ENCODE results near the gene SIGLEC1.

Gene SIGLEC1

GRCh38 chr20:3744037-3744436, 31.6 kb upstream of the SIGLEC1 start:
- DNase-seq, result no peak

GRCh38 chr20:3743251-3743650, 30.9 kb upstream of the SIGLEC1 start:
- no peak for DNase-seq

GRCh38 chr20:3741836-3742458, 29.5 kb upstream of the SIGLEC1 start:
- DNase-seq, result no peak

- DNase-seq, result no peak
Observed at GRCh38 chr20:3740615-3741301, 28.4 kb upstream of the SIGLEC1 start.

GRCh38 chr20:3739926-3740451, 27.6 kb upstream of the SIGLEC1 start:
- no peak for DNase-seq

GRCh38 chr20:3739054-3739925, 26.9 kb upstream of the SIGLEC1 start:
- DNase-seq, result no peak

DNA sequence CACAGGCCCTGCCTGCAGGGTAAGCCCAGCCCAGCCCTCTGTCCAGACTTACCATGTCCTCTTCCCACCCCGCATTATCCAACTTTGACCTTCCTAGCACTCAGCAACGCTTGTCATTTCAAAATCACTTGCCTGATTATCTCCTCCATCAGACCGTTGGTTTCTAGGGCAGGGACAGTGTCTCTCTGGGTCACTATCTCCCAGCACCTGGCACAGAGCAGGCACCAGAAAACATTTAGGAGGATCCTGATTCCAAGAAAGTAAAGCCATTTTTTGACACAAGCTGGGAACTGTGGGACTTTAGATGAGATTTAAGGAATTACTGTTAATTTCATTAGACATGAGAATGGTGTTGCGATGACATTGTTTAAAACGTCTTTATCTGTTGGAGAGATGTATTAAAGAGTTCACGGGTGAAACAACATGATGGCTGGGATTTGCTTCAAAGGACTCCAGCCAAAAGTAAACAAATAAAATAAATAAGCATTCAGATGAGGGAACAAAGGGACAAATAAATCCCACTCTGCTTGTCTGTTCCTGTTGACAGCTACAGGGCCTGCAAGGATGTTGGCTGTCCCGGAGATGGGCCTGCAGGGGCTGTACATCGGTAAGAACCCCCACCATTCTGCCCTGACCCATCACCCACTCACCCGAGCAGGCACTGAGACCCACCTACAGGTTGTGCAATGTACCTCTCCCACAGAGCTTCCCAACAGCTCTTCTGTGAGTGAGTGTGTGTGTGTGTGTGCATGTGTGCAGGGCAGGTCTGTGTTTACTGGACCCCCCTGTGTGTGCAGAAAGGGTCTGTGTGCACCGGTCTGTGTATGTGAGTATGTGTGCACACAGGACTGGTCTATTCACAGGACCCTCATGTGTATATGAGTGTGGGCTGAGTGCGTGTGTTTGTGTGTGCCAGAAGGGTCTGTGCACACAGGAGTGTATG, 26.0 kb upstream of the SIGLEC1 start:
- no peak for DNase-seq

DNA sequence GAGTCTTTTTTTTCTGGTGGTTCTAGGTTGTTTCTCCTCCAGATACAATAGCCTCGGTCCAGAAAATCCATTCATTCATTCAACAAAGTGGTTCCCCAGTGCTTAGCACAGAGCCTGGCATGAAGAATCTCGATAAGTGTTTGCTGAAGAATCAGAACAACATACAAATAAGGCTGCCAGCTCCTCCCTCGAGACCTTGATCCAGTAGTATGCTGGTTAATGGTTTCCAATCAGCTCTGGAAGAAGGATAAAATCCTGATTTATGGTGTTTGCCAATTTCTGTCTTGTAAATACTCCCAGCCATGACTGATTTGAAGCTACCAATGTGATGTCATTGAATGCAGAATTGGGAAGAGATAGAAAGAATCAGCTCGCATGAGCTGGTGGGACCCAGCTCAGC, 23.4 kb upstream of the SIGLEC1 start:
- no peak for DNase-seq

GRCh38 chr20:3734111-3734843, 21.9 kb upstream of the SIGLEC1 start:
- DNase-seq, result no peak

DNA sequence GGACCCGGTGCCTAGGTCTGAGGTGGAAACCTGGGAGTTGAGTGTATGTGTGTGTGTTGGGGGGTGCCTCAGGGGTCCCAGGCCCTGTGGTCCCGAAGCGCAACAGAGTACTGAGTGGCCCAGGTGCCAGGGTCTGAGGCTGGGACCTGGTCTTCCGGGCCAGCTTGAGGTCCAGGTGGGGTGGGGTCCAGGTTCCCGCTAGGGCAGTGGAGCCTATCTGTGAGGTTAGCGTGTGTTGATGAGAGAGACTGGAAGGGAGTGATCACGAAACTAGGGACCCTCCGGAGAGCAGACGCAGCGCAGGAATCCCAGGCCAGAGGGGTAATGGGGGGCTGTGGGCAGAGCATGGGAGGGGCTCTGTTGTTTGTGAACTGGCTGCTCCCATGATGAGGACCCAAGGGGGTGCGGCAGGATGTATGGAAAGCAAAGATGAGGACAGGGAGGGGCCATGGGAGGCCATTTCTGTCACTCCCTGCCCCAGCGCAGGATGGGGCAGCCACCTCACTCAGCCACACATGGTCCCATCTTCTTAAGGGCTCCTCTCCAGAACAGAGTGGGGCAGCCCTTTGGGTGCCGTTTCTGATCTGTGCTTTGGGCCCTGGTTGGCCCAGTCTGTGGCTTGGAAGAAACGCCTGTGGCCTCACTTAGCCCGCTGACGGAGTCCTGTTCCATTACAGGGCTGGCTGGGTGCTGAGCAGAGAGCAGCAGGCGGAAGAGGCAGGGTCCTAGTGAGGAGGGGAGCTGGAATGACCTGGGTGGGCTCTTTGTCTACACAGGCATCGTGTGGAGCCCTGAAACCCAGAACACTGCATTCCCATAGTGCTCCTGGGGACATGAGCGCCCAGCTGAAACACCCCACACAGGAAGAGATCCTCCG, 21.0 kb upstream of the SIGLEC1 start:
- DNase-seq, result no peak

- DNase-seq, result no peak
Observed at GRCh38 chr20:3732327-3733118, 20.1 kb upstream of the SIGLEC1 start, which contains the start of gene HSPA12B. Gene HSPA12B (plus strand): TSS chr20:3732685. CDS start chr20:3738675, 5,990 bp downstream.

DNA sequence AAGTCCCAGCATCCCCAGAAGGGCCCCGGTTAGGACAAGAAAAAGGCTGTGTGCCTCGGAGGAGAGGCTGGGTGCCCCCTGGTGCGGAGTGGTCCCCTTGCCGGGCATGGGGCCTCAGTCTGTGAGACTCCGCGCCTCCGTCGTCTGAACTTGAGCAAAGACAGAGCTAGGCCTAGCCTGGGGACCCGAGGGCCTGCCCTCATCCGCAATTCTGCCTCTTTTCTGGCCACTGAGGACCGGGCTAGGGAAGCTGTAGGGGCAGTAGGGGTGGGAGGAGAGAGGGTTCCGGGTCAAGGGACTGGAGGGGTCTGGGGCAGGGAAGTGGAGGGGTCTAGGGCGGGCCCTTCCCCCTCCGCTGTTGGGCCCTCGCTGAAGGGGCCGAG, 19.5 kb upstream of the SIGLEC1 start:
- DNase-seq, result no peak

- no peak for DNase-seq
Observed at GRCh38 chr20:3730803-3731672, 18.6 kb upstream of the SIGLEC1 start.

DNA sequence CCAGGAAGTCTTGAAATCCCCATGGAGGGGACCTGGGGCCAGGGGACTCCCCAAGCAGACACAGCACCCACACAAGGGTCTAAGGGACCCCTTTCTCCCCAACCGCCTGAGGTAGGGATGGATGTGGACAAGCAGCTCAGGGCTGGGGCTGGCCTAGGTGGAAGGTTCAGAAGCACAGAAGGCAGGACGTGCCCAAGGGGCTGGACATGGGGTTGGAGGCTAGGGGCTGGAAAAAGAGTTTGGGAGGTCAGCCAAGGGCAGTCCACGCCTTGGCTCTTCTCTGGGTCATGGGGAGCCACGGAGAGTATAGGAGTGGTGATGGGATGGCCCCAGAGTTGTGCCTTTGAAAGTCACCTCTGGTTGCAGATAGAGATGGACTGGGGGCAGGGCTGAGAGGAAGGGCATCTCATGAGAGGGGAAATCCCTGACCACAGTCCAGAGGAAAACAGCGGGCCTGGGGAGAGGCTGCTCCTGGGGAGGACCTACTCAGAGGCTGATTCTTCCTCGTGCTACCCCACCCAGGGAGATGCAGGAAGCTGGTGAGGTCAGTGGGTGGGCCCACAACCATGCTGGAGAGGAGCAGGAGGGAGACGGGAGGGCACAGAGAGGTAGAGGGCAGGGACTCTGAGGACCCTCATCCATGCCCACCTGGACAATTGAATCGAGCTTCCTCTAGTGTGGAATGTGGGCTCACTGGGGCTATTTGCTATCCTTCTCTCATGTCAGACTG, 17.6 kb upstream of the SIGLEC1 start:
- no peak for DNase-seq

DNA sequence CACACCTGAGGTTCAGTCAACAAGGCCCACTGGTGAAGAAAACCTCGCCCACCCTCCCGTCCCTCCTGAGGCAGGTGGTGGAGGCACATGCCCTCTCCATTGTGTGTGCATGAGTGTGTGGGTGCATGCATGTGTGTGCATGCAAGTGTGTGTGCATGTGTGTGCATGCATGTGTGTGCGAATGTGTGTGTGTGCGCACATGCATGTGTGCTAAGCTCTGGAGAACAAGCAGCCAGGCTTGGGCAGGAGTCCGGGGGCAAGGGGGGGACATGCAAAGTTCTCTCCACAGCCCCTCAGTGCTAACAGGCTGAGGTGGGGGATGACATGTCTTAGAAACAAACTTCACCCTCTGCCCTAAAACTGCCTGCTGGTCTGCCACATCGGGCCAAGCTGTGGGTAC, 17.0 kb upstream of the SIGLEC1 start:
- DNase-seq, result no peak

DNA sequence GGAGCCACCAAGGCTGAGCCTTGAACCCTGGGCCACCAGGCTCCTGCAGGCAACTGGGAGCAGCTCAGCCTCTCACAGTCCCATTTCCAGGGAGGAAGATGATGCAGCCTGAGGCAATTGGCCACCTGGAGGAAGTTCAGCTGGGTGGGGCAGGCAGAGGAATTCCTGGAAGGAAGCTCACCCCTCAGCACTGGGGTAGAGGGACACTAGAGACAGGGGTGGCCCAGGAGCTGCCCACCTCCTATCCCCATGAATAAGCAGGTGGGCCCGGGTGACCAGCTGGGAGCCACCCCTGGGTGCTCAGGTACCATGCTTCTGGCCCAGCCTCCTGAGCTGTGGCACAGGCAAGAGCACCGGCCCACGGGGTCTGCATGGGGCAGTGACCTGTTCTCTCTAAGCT, 16.5 kb upstream of the SIGLEC1 start:
- no peak for DNase-seq

DNA sequence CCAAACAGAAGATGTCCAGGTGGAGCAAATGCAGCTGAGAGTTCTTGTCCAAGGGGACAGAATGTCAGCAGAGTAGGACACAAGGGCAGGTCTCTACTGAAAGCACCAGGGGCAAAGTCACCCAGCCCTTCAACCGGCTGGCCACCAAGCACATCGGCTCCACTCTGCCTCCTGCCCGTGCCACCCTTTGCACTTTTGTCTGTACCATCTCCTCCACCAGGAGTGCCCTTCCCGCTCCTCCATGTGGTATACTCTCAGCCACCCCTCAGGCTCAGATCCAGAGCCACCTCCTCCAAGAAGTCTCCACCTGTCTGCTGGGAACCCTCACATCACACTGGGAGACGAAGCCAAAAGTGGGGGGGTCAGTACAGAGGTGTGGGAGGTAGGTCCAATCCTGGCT, 16.0 kb upstream of the SIGLEC1 start:
- no peak for DNase-seq
